Fibroblast of villous mesenchyme (primary cell): ENCODE data around the gene COPS8. TPM values are rescaled to one million over a fixed set of nuclear protein-coding genes. Genes with fewer than 3 reads are reported as not detected.
A peak's percentile ranks its signal among the peaks of the same experiment; 100 is the strongest.

Experiments used
- DNase-seq: peaks from one replicate; pipeline ENCODE4 v3.0.0-alpha.2; 2010; ENCODE audit warnings: low read depth
- H3K4me3 ChIP-seq: 2 replicates; pipeline ENCODE4 v1.5.1; 2011; ENCODE audit warnings: low read depth, mild to moderate bottlenecking, low read length
- total RNA-seq: library from RNA; depleted of rRNA; stranded (reverse); fragments of >200 nt; gene quantifications from 2 replicates; pipeline ENCODE4 v1.2.3, GENCODE V29; 2012
- TF ChIP-seq, protein P1 (sequence below): IDR thresholded peaks from 2 replicates; pipeline ENCODE4 v1.5.1; 2012; ENCODE audit warnings: low read depth, mild to moderate bottlenecking, low read length; ENCODE audit not compliant: insufficient read depth

The COPS8 gene
- total RNA-seq, 1 donor, result 98.0 TPM

DNA sequence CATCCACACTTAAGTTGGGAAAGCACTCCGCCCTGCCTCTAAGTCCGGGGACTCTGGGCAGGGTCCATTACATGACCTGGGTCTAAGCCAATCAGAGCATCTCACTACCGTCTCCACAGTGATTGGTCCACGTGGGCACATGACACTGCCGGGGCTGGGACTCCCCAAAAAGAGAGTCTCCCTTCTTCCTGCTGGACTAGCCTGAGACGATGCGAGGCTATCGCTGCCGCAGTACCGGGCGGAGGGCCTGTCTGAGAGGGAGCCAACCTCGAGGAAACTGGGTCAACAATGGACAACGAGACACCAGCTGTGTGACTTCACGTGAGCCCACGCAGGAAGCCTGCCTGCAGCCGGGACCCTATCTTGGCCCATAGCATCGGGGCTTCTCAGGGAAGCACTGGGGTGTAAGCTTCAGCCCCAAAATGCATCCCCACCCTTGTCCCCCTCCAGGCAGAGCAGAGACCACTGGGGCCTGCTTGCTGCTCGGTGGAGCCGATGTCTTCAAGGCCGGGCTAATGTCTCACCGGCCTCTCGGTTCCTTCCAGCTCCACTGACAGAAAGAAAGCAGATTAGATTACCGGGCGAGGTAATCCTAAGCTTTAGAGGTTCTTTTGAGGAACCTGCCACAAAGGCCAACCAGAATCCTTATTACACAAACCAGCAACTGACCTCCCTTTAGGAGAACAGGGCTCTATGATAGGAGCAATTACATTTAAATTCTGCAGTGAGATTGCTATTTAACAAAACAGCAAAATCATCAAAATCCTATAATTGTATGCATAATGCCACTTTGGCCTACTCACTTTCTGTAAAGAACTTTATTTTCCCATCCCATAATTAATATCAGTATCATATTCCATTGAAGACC is 21.3 kb upstream of the COPS8 start:
- H3K4me3 ChIP-seq, result no peak overlapping the region
- TF ChIP-seq, protein P1, sequence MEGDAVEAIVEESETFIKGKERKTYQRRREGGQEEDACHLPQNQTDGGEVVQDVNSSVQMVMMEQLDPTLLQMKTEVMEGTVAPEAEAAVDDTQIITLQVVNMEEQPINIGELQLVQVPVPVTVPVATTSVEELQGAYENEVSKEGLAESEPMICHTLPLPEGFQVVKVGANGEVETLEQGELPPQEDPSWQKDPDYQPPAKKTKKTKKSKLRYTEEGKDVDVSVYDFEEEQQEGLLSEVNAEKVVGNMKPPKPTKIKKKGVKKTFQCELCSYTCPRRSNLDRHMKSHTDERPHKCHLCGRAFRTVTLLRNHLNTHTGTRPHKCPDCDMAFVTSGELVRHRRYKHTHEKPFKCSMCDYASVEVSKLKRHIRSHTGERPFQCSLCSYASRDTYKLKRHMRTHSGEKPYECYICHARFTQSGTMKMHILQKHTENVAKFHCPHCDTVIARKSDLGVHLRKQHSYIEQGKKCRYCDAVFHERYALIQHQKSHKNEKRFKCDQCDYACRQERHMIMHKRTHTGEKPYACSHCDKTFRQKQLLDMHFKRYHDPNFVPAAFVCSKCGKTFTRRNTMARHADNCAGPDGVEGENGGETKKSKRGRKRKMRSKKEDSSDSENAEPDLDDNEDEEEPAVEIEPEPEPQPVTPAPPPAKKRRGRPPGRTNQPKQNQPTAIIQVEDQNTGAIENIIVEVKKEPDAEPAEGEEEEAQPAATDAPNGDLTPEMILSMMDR, result no peak
- no peak for DNase-seq

DNA sequence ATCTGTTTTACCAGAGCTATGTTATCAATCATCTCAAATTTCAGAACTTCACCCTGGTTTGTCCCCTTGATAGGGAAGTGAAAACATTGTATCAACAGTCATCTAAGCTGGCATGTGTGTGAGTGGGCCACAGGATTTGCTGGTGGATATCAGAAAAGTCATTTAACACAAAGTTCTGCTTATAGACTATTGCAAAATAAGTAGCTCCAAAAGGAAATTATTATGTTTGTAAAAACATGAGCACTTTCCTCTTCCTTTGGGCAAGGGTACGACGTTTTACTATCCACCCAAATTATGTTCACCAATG is 20.7 kb upstream of the COPS8 start:
- no peak for DNase-seq
- TF ChIP-seq, protein P1, result no peak
- H3K4me3 ChIP-seq, result no peak overlapping the region

DNA sequence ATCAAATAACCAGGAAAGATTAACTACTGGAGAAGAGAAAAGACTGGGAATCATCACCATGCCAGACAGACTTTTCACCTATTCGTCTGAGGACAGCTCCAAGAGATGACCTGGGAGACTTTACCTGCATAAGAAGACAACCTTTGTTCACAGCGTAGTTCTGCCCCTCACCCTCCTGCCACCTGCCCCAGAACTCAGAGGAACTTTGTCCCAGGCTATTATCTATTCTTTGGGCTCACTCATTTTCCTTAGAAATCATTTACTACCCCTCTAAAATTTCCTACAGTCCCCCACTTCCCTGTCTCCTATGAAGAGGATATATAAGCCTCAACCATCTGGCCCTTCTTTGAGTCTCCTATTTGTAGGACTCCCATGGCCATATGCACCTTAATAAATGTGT is 19.3 kb upstream of the COPS8 start:
- TF ChIP-seq, protein P1, result no peak
- no peak overlapping the region for H3K4me3 ChIP-seq
- no peak for DNase-seq

DNA sequence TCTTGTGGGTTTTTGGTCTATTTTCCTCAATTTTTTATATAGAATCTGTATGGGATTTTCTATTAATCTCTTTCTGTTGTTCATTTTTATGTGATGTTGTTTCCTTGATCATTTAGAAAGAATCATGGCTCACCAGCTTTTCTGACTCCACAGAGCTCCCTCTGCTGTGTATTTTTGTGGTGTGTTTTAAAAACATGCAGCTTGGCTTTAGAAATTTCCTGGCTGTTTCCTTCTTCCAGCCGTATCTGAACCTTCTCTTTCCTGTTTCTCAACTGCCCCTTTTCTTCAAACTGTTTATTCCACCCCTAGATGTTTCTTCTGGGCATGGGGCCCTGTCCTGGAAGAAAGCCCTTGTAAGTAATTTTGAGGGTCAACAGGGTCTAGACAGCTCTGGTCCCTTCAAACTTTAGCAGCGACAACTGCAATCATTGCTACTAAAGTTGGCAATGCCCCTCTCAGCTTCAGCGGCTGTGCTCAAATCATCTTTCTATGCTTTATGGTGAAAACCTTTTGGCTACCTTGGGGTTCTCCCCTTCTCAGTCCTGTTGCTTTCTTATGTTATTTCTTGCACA is 17.6 kb upstream of the COPS8 start:
- H3K4me3 ChIP-seq, result no peak overlapping the region
- TF ChIP-seq, protein P1, result no peak
- no peak for DNase-seq

DNA sequence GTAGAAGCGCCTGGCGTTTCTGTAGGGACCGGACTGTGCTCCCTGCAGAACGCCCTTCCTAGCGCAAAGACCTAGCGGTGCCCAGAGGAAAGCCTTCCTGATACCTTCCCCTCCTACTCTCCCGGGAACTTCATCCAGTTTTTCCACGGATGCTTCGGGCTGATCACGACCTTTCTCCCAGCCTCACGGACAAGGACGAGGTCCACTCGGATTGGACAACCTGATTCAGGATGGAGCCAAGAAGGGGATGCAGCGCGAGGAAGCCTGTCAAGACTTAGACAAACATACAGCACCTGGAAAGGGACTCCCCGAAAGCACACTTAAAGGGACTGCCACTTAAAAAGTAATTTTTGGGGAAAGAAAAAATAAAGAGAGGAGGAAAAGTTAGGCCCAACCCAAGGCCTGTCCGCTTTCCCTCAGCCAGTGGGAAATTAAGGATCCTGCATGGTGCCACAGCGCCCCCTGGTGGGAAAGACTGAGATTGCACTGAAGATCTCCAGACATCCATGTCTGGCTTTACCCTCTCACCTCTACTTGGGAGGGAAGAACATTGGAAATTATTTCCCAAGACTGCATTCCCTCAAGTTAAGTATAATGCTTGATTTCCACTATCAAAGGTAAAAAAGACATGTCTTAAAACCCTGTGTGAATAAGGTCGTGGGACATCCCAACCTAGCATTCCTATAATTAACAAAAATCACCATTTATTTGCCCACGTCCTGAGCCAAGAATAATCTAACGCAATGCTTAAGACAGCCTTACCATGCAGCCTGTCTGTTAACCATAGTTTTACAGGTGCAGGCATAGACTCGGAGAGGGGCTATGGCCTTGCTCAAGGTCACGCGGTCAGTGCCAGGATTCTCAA is 13.4 kb upstream of the COPS8 start:
- TF ChIP-seq, protein P1, result peak; percentile 98
- H3K4me3 ChIP-seq, result no peak overlapping the region
- DNase-seq, result peak; percentile 77

DNA sequence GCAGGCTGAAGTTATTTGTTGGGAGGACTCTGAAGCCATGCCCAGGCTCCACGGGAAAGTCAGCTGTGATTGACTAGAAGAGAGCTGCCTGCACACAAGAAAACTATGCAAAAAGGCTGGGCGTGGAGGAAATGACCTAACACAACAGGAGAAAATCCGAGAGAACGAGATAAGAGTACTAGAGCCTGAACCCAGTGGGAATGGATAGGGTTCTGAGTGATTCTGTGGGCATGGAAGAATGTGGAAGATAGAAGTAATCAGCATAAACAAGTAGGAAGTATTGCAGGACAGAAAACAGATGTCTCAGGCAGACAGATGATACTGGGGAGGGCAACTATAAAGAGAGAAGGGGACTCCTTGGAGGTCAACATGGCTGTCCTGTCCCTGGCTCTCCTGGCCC is 12.1 kb upstream of the COPS8 start:
- no peak overlapping the region for H3K4me3 ChIP-seq
- DNase-seq, result peak; percentile 94
- TF ChIP-seq, protein P1, result no peak
